ENCODE measurements around the gene ERAS.

ERAS gene, protein sequence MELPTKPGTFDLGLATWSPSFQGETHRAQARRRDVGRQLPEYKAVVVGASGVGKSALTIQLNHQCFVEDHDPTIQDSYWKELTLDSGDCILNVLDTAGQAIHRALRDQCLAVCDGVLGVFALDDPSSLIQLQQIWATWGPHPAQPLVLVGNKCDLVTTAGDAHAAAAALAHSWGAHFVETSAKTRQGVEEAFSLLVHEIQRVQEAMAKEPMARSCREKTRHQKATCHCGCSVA

GRCh38 chrX:48826135-48826875, at the start of gene ERAS:
ERAS (plus strand) TSS chrX:48826513; CDS start chrX:48829124, 2,611 bp downstream.
- DNase-seq (ENCODE audit: low read depth, low spot score) = no peak
- no peak within 1 kb of the TSS for H3K4me3 ChIP-seq (ENCODE audit: low read depth, low read length)
- in situ Hi-C loops (cut with HindIII; ENCODE audit: low sequenced_read_pairs) = no loop called here
- TF ChIP-seq, protein P1, sequence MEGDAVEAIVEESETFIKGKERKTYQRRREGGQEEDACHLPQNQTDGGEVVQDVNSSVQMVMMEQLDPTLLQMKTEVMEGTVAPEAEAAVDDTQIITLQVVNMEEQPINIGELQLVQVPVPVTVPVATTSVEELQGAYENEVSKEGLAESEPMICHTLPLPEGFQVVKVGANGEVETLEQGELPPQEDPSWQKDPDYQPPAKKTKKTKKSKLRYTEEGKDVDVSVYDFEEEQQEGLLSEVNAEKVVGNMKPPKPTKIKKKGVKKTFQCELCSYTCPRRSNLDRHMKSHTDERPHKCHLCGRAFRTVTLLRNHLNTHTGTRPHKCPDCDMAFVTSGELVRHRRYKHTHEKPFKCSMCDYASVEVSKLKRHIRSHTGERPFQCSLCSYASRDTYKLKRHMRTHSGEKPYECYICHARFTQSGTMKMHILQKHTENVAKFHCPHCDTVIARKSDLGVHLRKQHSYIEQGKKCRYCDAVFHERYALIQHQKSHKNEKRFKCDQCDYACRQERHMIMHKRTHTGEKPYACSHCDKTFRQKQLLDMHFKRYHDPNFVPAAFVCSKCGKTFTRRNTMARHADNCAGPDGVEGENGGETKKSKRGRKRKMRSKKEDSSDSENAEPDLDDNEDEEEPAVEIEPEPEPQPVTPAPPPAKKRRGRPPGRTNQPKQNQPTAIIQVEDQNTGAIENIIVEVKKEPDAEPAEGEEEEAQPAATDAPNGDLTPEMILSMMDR (IDR thresholded peaks at IDR 0.05; ENCODE audit: low read depth, low read length) = no peak

DNA sequence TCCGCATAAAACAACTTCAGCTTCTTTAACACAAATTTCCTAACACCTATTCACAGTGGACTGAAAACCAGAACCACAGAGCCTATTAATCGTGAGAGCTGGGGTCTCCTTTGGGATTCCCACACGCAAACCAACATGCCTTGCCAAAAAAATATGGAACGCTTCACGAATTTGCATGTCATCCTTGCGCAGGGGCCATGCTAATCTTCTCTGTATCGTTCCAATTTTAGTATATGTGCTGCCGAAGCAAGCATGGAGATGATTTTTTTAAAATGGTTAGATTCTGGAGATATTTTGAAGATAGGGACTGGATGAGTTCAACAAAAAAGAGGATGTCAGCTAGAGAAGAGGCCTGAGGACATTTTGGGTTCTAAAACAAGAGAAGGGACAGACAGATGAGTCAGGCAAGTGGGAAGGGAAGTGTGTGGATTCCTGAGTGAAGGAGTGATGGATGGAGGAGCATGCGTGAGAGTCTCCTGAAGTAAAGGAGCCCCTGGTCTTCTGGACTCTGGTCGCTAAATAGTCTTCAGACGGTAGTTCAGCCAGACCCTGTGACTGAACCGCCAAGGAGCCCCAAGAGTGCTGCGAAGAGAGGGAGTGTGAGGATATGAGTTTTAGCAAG, 49.4 kb upstream of the ERAS start:
- no peak overlapping the region for H3K4me3 ChIP-seq (ENCODE audit: low read depth, low read length)
- in situ Hi-C loops (cut with HindIII; ENCODE audit: low sequenced_read_pairs) = no loop called here
- DNase-seq (ENCODE audit: low read depth, low spot score) = no peak
- TF ChIP-seq, protein P1 (IDR thresholded peaks at IDR 0.05; ENCODE audit: low read depth, low read length) = no peak

DNA sequence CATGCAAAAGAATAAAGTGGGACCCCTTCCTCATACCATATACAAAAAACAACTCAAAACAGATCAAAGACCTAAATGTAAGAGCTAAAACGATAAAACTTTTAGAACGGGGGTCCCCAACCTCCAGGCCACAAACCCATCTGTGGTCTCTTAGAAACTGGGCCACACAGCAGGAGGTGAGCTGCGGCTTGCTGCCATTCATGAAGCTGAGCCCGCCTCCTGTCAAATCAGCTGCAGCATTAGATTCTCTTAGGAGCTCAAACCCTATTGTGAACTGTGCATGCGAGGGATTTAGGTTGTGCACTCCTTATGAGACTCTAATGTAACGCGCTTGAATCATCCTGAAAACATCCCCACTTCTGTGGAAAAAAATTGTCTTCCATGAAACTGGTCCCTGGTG, 46.9 kb upstream of the ERAS start:
- DNase-seq (ENCODE audit: low read depth, low spot score) = no peak
- TF ChIP-seq, protein P1 (IDR thresholded peaks at IDR 0.05; ENCODE audit: low read depth, low read length) = no peak
- no peak overlapping the region for H3K4me3 ChIP-seq (ENCODE audit: low read depth, low read length)
- in situ Hi-C loops (cut with HindIII; ENCODE audit: low sequenced_read_pairs) = no loop called here

GRCh38 chrX:48781705-48782104, 44.6 kb upstream of the ERAS start:
- no peak overlapping the region for H3K4me3 ChIP-seq (ENCODE audit: low read depth, low read length)
- in situ Hi-C loops (cut with HindIII; ENCODE audit: low sequenced_read_pairs) = no loop called here
- TF ChIP-seq, protein P1 (IDR thresholded peaks at IDR 0.05; ENCODE audit: low read depth, low read length) = no peak
- no peak for DNase-seq (ENCODE audit: low read depth, low spot score)

- TF ChIP-seq, protein P1 (IDR thresholded peaks at IDR 0.05; ENCODE audit: low read depth, low read length) = no peak
- in situ Hi-C loops (cut with HindIII; ENCODE audit: low sequenced_read_pairs) = no loop called here
- DNase-seq (ENCODE audit: low read depth, low spot score) = no peak
- no peak overlapping the region for H3K4me3 ChIP-seq (ENCODE audit: low read depth, low read length)
Measured at GRCh38 chrX:48782216-48782615, 44.1 kb upstream of the ERAS start.

DNA sequence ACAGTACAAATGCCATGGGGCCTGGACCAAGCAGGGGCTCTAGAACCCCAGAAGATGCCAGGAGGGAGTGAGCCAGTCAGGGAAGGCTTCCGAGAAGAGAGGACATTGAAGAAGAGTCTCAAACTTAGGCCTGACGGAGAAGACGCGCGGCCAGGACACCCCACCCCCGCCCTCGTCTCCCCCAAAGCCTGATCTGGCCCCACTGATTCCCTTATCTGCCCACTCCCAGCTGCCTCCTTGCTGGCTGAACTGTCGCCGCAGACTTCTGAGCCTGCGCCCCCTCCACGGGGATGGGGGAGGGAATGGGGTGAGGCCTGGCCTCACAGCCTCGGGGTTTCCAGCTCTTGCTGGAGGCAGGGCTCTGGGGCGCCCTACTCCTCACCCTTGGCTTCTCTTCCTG, 43.5 kb upstream of the ERAS start:
- no peak for DNase-seq (ENCODE audit: low read depth, low spot score)
- in situ Hi-C loops (cut with HindIII; ENCODE audit: low sequenced_read_pairs) = no loop called here
- H3K4me3 ChIP-seq (ENCODE audit: low read depth, low read length) = no peak overlapping the region
- TF ChIP-seq, protein P1 (IDR thresholded peaks at IDR 0.05; ENCODE audit: low read depth, low read length) = no peak

Data from astrocyte of the spinal cord (primary cell).